Smooth muscle cell (in vitro differentiated cells): ENCODE measurements around the gene NRIP3. TPM values are rescaled to one million over a fixed set of nuclear protein-coding genes. Genes with fewer than 3 reads are reported as not detected.
"Not testable (repeated sequence)": the region's sequence is repeated elsewhere in the genome, so short reads cannot be mapped to it uniquely, and the experiment has no call there.

Source experiments
- DNase-seq: peaks from one replicate; lab custom pipeline; 2025; ENCODE audit not compliant: unreplicated experiment; lab: John Stamatoyannopoulos, UW
- H2AFZ ChIP-seq: fragments of 200-600 bp; sonication (generic); 2 replicates; pipeline ENCODE4 v1.6.0; 2016; ENCODE audit warnings: antibody characterized with exemption, low read depth, mild to moderate bottlenecking
- H3F3A ChIP-seq: fragments of 200-600 bp; sonication (generic); 2 replicates; pipeline ENCODE4 v1.6.0; 2017; ENCODE audit warnings: antibody characterized with exemption, low read depth
- H3K27ac ChIP-seq: fragments of 200-600 bp; sonication (generic); 2 replicates; pipeline ENCODE4 v1.5.1; 2016; ENCODE audit warnings: low read depth, mild to moderate bottlenecking
- H3K27me3 ChIP-seq: fragments of 200-600 bp; sonication (generic); 2 replicates; pipeline ENCODE4 v1.6.1; 2016; ENCODE audit warnings: low read depth, mild to moderate bottlenecking
- H3K36me3 ChIP-seq: fragments of 200-600 bp; sonication (generic); 2 replicates; pipeline ENCODE4 v1.5.1; 2016; ENCODE audit warnings: low read depth
- H3K4me1 ChIP-seq: fragments of 200-600 bp; sonication (generic); 2 replicates; pipeline ENCODE4 v1.5.1; 2016; ENCODE audit warnings: low read depth
- H3K4me2 ChIP-seq: fragments of 200-600 bp; sonication (generic); 2 replicates; pipeline ENCODE4 v1.6.0; 2016; ENCODE audit warnings: mild to moderate bottlenecking
- H3K4me3 ChIP-seq: fragments of 200-600 bp; sonication (generic); 2 replicates; pipeline ENCODE4 v1.5.1; 2016; ENCODE audit warnings: mild to moderate bottlenecking
- H3K79me2 ChIP-seq: fragments of 200-600 bp; sonication (generic); 2 replicates; pipeline ENCODE4 v1.6.0; 2016; ENCODE audit warnings: low read depth, mild to moderate bottlenecking
- H3K9ac ChIP-seq: fragments of 200-600 bp; sonication (generic); 2 replicates; pipeline ENCODE4 v1.6.0; 2016; ENCODE audit warnings: low read depth
- H3K9me3 ChIP-seq: fragments of 200-600 bp; sonication (generic); replicated peaks from 2 replicates; pipeline ENCODE4 v1.5.1; 2016; ENCODE audit warnings: low read depth
- H4K20me1 ChIP-seq: fragments of 200-600 bp; sonication (generic); 2 replicates; pipeline ENCODE4 v1.6.0; 2016; ENCODE audit warnings: low read depth
- WGBS: methylation state at CpG from one replicate; pipeline ENCODE4 v1.1.7; 2016; ENCODE audit warnings: low lambda C conversion rate; 5-methylcytosine and 5-hydroxymethylcytosine counted together
- polyA plus RNA-seq: library from polyadenylated mRNA; unstranded; fragments of >200 nt; fragmentation: Nextera tagmentation; extraction: Ambion mirVana; gene quantifications from 2 replicates; pipeline ENCODE4 v1.2.1, GENCODE V29; 2016
- total RNA-seq: library from RNA; depleted of rRNA; stranded (reverse); fragments of >200 nt; gene quantifications from 2 replicates; pipeline ENCODE4 v1.2.3, GENCODE V29; 2014
- TF ChIP-seq, protein P1 (sequence below): fragments of 200-600 bp; sonication (generic); IDR thresholded peaks from 2 replicates; pipeline ENCODE4 v1.5.1; 2017; ENCODE audit warnings: borderline replicate concordance, mild to moderate bottlenecking, antibody characterized with exemption; ENCODE audit not compliant: insufficient read depth, poor library complexity, severe bottlenecking

The NRIP3 gene
- total and polyA plus RNA-seq, 2 experiments from 2014 or later = 10.1 to 19.6 TPM

DNA sequence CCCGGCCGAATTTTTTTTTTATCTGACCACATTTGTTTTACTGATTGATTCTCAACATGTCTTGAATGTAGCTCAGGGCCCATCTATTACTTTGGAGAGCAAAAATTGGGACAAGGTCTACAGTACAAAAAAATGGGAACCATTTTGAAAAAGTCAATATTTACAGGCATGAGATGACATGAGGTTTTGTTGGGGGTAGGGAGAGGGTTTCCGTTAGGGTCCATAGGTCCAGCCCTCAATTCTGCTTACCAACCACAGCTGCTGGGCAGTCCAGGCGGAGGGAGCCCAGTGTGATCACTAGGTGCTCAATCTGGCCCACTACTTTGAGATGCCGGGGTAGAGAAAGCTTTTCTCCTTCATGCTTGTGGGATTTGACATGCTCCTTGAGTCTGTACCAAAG, 18.3 kb downstream of the NRIP3 start:
- H3K4me3 ChIP-seq = no peak overlapping the region
- H3K36me3 ChIP-seq = no peaks in the 10 kb centered on the region
- H3K79me2 ChIP-seq = no peaks in the 10 kb centered on the region
- no peaks in the 10 kb centered on the region for H3K9me3 ChIP-seq
- DNase-seq = no peak
- TF ChIP-seq, protein P1, sequence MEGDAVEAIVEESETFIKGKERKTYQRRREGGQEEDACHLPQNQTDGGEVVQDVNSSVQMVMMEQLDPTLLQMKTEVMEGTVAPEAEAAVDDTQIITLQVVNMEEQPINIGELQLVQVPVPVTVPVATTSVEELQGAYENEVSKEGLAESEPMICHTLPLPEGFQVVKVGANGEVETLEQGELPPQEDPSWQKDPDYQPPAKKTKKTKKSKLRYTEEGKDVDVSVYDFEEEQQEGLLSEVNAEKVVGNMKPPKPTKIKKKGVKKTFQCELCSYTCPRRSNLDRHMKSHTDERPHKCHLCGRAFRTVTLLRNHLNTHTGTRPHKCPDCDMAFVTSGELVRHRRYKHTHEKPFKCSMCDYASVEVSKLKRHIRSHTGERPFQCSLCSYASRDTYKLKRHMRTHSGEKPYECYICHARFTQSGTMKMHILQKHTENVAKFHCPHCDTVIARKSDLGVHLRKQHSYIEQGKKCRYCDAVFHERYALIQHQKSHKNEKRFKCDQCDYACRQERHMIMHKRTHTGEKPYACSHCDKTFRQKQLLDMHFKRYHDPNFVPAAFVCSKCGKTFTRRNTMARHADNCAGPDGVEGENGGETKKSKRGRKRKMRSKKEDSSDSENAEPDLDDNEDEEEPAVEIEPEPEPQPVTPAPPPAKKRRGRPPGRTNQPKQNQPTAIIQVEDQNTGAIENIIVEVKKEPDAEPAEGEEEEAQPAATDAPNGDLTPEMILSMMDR = no peak
- no peak overlapping the region for H3K27ac ChIP-seq
- WGBS = 95% methylated on average over 5 of the region's 5 CpGs
- no peaks in the 10 kb centered on the region for H3K4me1 ChIP-seq
- no peak overlapping the region for H3K4me2 ChIP-seq
- H3F3A ChIP-seq = no peaks in the 10 kb centered on the region
- no peak overlapping the region for H3K9ac ChIP-seq
- H2AFZ ChIP-seq = no peak overlapping the region
- no peaks in the 10 kb centered on the region for H3K27me3 ChIP-seq
- peaks cover 3% of the 10 kb centered on the region for H4K20me1 ChIP-seq

DNA sequence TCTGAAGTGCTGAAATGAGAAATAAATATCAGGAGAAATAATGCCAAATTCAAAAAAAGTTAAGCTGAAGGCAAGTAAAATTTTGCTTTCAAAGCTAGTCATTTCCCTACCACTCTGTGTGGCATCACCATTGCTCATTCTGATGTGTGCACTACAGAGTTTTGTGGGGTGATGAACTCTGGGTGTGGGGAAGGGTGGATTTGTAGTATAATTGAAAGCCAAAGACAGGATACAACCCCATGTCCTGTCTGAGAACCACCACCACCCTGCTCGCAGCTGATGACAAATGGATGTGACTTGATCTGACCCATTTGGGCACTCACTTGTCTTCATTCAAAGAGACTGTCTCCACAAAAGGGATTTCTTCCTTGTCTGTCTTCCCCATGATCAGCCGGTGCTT, 20.2 kb downstream of the NRIP3 start:
- H4K20me1 ChIP-seq = peaks cover 2% of the 10 kb centered on the region
- WGBS = 98% methylated on average over 2 of the region's 2 CpGs
- H3K36me3 ChIP-seq = no peaks in the 10 kb centered on the region
- no peaks in the 10 kb centered on the region for H3K27me3 ChIP-seq
- H3K79me2 ChIP-seq = no peaks in the 10 kb centered on the region
- TF ChIP-seq, protein P1 = no peak
- H3K4me3 ChIP-seq = no peak overlapping the region
- no peaks in the 10 kb centered on the region for H3K9me3 ChIP-seq
- H2AFZ ChIP-seq = no peak overlapping the region
- no peak for DNase-seq
- no peak overlapping the region for H3K27ac ChIP-seq
- H3F3A ChIP-seq = no peaks in the 10 kb centered on the region
- H3K4me1 ChIP-seq = no peaks in the 10 kb centered on the region
- H3K4me2 ChIP-seq = no peak overlapping the region
- no peak overlapping the region for H3K9ac ChIP-seq

DNA sequence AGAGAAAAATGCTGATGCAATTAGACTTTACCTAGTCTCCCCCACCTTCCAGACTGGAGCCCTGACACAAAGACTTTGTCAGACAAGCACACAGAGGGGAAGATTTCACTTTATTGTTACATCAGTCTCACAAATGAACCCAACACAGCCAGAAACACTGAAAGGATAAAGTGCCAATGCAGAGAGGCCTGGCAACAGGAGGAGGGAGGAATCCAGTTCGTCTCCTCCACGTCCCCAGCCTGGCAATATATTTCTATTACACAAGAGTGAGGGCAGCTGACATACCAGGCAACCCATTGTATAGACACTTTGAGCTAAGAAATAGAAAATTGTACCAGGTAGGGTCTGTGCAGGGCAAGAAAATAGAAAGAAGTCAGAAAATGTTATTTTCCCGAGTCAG, 23.3 kb downstream of the NRIP3 start:
- no peaks in the 10 kb centered on the region for H3F3A ChIP-seq
- no peaks in the 10 kb centered on the region for H3K36me3 ChIP-seq
- no peak for DNase-seq
- no peak overlapping the region for H3K4me2 ChIP-seq
- no peaks in the 10 kb centered on the region for H3K27me3 ChIP-seq
- TF ChIP-seq, protein P1 = no peak
- no peaks in the 10 kb centered on the region for H3K4me1 ChIP-seq
- 95% methylated on average over 3 of the region's 3 CpGs for WGBS
- H3K79me2 ChIP-seq = no peaks in the 10 kb centered on the region
- no peak overlapping the region for H3K27ac ChIP-seq
- no peaks in the 10 kb centered on the region for H3K9me3 ChIP-seq
- no peak overlapping the region for H2AFZ ChIP-seq
- no peak overlapping the region for H3K4me3 ChIP-seq
- no peak overlapping the region for H3K9ac ChIP-seq
- no peaks in the 10 kb centered on the region for H4K20me1 ChIP-seq

DNA sequence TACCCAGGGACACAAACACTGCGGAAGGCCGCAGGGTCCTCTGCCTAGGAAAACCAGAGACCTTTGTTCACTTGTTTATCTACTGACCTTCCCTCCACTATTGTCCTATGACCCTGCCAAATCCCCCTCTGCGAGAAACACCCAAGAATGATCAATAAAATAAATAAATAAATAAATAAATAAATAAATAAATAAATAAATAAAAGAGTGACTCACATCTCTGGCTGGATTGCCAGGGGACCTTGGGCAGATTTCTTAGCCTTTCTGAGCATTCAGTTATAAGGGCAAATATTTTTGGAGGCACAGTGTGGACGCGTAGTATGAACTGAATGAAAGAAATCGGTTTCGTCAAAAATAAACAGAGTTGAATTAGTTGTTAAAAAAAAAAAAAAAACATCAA, 24.4 kb downstream of the NRIP3 start:
- DNase-seq, H3K4me1 ChIP-seq, H3K27ac ChIP-seq, H3F3A ChIP-seq, H3K4me2 ChIP-seq, H4K20me1 ChIP-seq, H3K9me3 ChIP-seq, H3K4me3 ChIP-seq, H3K9ac ChIP-seq, H3K79me2 ChIP-seq, H2AFZ ChIP-seq, H3K36me3 ChIP-seq, H3K27me3 ChIP-seq: not testable (repeated sequence)
- 86% methylated on average over 5 of the region's 7 CpGs for WGBS
